ENCODE results near the gene SNN. TPM values are rescaled to one million over a fixed set of nuclear protein-coding genes. Genes with fewer than 3 reads are reported as not detected.

SNN gene
- total and polyA plus RNA-seq, 2 of the 8 experiments (the other 6 are each of a cell fraction or from before 2014, with no cell fraction given): 37.4 to 66.9 TPM

- no peak for TF ChIP-seq SAP30 (IDR thresholded peaks at IDR 0.05; ENCODE audit: insufficient read depth, insufficient replicate concordance, low read length)
- no peak for TF ChIP-seq RNF2 (IDR thresholded peaks at IDR 0.05; ENCODE audit: borderline replicate concordance, low read depth, low read length, missing control alignments, poor library complexity, severe bottlenecking)
- no peak for TF ChIP-seq RXRA (IDR thresholded peaks at IDR 0.05; ENCODE audit: insufficient read depth, low read depth, low read length)
- TF ChIP-seq, protein P1, sequence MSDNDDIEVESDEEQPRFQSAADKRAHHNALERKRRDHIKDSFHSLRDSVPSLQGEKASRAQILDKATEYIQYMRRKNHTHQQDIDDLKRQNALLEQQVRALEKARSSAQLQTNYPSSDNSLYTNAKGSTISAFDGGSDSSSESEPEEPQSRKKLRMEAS (IDR thresholded peaks at IDR 0.05): no peak
- no peak for TF ChIP-seq TAF7 (optimal IDR thresholded peaks at IDR 0.05; ENCODE audit: borderline replicate concordance, low read depth, low read length)
Observed at GRCh38 chr16:11621920-11622651, 46.2 kb upstream of the SNN start (continued).
